ENCODE data around the gene ASB14. TPM values are rescaled to one million over a fixed set of nuclear protein-coding genes. Genes with fewer than 3 reads are reported as not detected.

Gene ASB14
- total and polyA plus RNA-seq, 2 donors = 0.21 TPM; not detected in 1

DNA sequence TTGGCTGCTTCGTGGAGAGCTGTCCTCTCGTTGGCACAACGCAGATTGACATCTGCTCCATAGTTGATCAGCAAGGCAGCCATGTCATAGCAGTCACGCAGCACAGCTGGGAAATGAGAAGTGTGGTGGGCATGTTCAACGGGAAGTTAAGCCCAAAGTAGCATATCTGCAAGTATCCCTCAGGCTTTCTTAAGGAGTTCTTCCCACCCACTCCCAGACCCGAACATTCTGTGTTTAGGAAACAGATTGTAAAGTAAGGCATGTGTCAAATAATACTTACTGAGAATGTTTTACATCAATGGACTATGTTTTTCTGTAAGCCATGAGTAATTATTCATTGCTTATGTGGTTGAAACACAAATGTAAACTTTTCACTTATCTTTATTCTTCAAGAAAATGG, 9.2 kb downstream of the ASB14 start:
- 39% methylated on average over 6 of the region's 6 CpGs for WGBS
- Histone ChIP-seq H3K36me3 (ENCODE audit: insufficient read depth) (no peaks in the 10 kb centered on the region), H3K27ac (ENCODE audit: low read depth) (no peak overlapping the region), H3K4me1 (ENCODE audit: insufficient read depth) (no peaks in the 10 kb centered on the region), H3K4me3 (ENCODE audit: low read depth, low read length) (no peak overlapping the region)
- DNase-seq (ENCODE audit: extremely low spot score) = no peak

DNA sequence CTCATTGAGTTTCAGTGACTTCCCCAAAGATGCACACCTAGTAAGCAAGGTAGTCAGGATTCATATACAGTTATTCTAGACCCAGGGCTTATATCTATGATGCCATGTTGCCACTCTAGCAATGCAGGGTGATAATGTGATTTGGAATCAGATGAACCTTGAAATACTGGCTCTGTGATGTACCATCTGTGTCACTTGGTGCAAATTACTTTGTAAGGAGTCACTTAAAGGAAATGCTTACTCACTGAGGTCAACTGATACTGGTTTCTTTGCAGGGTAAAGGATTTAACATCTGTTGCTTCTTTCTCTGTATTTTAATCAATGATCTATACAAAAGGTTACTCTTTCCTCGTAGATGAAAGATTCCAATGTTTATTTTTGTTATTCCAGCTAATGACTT, 10.8 kb downstream of the ASB14 start:
- no peak overlapping the region for H3K4me3 ChIP-seq (ENCODE audit: low read depth, low read length)
- H3K4me1 ChIP-seq (ENCODE audit: insufficient read depth) = no peaks in the 10 kb centered on the region
- no peak overlapping the region for H3K27ac ChIP-seq (ENCODE audit: low read depth)
- DNase-seq (ENCODE audit: extremely low spot score) = no peak
- 44% methylated on average over 1 of the region's 1 CpG for WGBS
- no peaks in the 10 kb centered on the region for H3K36me3 ChIP-seq (ENCODE audit: insufficient read depth)

DNA sequence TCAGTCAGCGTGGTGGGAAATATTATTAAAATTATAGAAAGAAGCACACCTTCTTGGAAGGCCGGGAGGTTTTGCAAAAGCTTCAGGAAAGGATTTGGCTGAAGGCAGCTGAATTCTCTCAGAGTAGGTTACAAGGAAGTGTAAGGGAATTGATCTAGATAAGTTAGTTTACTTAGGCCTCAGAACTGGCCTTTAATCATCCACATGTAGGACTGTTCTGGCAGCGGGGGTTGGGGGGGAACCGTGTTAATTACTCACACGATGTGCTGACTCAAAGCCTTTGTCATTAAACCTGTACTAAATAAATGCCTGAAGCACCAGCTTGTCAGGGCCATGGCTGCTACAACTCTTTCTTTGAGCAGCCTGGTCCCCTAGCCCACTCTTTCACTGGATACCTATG, 12.8 kb downstream of the ASB14 start:
- Histone ChIP-seq H3K27ac (ENCODE audit: low read depth) (no peak overlapping the region), H3K36me3 (ENCODE audit: insufficient read depth) (no peaks in the 10 kb centered on the region), H3K4me3 (ENCODE audit: low read depth, low read length) (no peak overlapping the region), H3K4me1 (ENCODE audit: insufficient read depth) (no peaks in the 10 kb centered on the region)
- no peak for DNase-seq (ENCODE audit: extremely low spot score)
- WGBS = 90% methylated on average over 5 of the region's 5 CpGs

DNA sequence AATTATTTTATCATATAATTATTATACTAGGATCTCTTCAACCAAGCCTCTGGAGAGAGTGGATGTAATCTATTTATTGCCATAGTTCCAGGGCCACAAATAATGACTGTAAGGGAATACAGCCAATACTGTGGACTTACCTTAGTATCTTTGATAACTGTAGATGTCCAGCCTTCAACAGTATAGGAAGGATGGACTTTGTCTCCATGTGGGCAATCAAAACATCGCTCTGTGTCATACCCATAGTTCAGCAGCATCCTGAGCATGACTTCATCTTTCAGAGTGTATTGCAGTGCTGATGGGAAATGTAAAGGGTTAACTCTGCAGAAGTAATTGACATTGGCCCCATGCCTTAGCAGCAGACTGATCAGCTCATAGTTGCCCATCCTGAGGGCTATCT, 14.2 kb downstream of the ASB14 start:
- H3K4me1 ChIP-seq (ENCODE audit: insufficient read depth) = no peaks in the 10 kb centered on the region
- H3K36me3 ChIP-seq (ENCODE audit: insufficient read depth) = no peaks in the 10 kb centered on the region
- no peak for DNase-seq (ENCODE audit: extremely low spot score)
- no peak overlapping the region for H3K4me3 ChIP-seq (ENCODE audit: low read depth, low read length)
- 98% methylated on average over 1 of the region's 1 CpG for WGBS
- H3K27ac ChIP-seq (ENCODE audit: low read depth) = no peak overlapping the region

DNA sequence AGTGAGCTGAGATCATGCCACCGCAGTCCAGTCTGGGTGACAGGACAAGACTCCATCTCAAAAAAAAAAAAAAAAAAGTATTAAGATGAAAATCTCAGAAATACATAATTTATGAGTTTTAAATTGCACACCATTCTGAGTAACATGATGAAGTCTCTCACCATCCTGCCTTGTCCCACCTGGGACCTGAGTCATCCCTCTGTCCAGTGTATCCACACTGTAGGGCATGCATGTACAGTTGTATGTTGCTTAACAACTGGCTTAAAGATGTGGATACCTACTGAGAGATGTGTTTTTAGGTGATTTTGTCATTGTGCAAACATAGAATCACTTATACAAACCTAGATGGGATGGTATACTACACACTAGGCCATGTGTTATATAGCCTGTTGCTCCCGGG, 17.1 kb downstream of the ASB14 start:
- no peaks in the 10 kb centered on the region for H3K36me3 ChIP-seq (ENCODE audit: insufficient read depth)

DNA sequence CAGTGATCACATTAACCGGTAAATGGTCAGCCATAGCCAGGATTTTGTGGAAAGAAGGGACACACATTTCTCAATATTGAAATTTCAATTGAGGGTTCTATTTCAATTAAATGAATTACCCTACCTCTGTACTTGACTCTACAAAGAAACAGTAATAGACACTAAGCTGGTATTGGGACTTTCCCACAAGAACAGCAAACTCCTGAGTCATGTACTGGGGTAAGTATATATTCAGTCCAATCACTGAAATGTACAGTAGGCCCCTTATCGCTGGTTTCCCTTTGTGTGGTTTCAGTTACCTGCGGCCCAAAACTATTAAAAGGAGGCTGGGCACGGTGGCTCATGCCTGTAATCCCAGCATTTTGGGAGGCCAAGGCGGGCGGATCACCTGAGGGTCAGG, 17.6 kb downstream of the ASB14 start:
- H3K4me3 ChIP-seq (ENCODE audit: low read depth, low read length) = no peak overlapping the region
- no peaks in the 10 kb centered on the region for H3K4me1 ChIP-seq (ENCODE audit: insufficient read depth)
- H3K36me3 ChIP-seq (ENCODE audit: insufficient read depth) = no peaks in the 10 kb centered on the region
- 98% methylated on average over 6 of the region's 6 CpGs for WGBS
- H3K27ac ChIP-seq (ENCODE audit: low read depth) = no peak overlapping the region
- no peak for DNase-seq (ENCODE audit: extremely low spot score)

More for the DNA sequence above, 17.1 kb downstream of the ASB14 start:
- H3K4me1 ChIP-seq (ENCODE audit: insufficient read depth) = no peaks in the 10 kb centered on the region
- DNase-seq (ENCODE audit: extremely low spot score) = no peak
- no peak overlapping the region for H3K27ac ChIP-seq (ENCODE audit: low read depth)
- 96% methylated on average over 2 of the region's 2 CpGs for WGBS
- H3K4me3 ChIP-seq (ENCODE audit: low read depth, low read length) = no peak overlapping the region

DNA sequence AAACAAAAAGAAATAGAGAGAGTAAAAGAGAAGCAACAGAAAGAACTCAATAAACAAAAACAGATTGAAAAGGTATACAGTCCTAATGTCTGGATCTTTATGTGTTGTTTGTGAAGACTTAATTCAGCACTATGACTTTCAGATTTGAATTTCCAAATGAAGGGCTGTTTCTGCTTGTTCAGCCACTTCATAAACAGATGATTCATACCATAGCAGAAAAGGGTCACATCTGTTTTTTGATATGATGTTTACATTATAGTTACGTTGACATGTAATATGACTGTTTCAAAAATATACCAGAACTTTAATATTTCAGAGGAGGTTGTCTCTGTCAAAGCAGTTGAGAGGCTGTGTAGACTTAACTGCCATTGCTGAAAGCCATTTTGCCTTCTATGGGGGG, 24.1 kb downstream of the ASB14 start:
- WGBS = 72% methylated on average over 1 of the region's 1 CpG
- no peak for DNase-seq (ENCODE audit: extremely low spot score)
- peaks cover 7% of the 10 kb centered on the region for H3K36me3 ChIP-seq (ENCODE audit: insufficient read depth)

DNA sequence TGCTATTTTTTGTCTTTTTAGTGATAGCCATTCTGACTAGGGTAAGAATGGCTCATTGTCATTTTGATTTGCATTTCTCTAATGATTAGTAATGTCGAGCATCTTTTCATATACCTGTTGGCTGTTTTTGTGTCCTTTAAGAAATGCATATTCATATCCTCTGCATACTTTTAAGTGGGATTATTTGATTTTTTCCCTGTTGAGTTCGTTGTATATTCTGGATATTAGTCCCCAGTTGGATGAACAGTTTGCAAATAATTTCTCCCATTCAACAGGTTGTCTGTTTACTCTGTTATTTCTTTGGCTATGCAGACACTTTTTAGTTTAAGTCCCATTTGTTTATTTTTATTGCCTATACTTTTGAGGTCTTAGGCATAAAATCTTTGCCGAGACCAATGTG, 30.6 kb downstream of the ASB14 start:
- Histone ChIP-seq H3K27ac (ENCODE audit: low read depth) (no peak overlapping the region), H3K4me3 (ENCODE audit: low read depth, low read length) (no peak overlapping the region), H3K4me1 (ENCODE audit: insufficient read depth) (no peaks in the 10 kb centered on the region), H3K36me3 (ENCODE audit: insufficient read depth) (peaks cover 6% of the 10 kb centered on the region)
- no peak for DNase-seq (ENCODE audit: extremely low spot score)
- WGBS = 94% methylated on average over 3 of the region's 3 CpGs

More for the DNA sequence above, 24.1 kb downstream of the ASB14 start:
- Histone ChIP-seq H3K27ac (ENCODE audit: low read depth) (no peak overlapping the region), H3K4me1 (ENCODE audit: insufficient read depth) (no peaks in the 10 kb centered on the region), H3K4me3 (ENCODE audit: low read depth, low read length) (no peak overlapping the region)

DNA sequence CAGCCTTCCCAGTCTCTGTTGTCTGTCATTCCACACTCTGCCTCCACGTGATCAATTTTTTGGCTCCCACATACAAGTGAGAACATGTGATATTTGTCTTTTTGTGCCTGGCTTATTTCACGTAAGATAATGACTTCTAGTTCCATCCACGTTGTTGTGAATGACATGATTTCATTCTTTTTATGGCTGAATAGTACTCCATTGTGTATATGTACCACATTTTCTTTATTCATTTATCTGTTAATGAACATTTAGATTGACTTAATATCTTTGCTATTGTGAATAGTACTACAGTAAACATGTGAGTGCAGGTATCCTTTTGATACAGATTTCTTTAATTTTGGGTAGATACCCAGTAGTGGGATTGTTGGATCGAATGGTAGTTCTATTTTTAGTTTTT, 31.4 kb downstream of the ASB14 start:
- DNase-seq (ENCODE audit: extremely low spot score) = no peak
- Histone ChIP-seq H3K4me3 (ENCODE audit: low read depth, low read length) (no peak overlapping the region), H3K36me3 (ENCODE audit: insufficient read depth) (peaks cover 6% of the 10 kb centered on the region), H3K27ac (ENCODE audit: low read depth) (no peak overlapping the region), H3K4me1 (ENCODE audit: insufficient read depth) (no peaks in the 10 kb centered on the region)
- WGBS = 90% methylated on average over 4 of the region's 4 CpGs

DNA sequence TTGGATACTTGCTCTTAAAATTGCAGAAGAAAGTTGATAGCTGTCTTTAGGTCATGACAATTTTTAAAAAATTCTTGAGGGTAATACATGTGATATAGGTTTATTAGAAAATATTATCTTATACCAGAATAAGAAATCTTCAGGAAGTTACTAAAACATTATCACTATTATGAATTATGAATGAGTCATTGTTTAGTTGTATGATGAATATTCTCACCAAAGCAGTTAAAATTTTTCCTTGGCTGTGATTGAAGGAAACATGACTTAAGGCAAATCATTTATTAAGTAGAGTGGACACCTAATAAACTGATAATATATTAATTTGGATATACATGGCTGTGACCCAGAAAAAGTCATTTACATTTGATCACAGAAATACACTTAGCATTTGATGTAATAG, 34.8 kb downstream of the ASB14 start:
- no peaks in the 10 kb centered on the region for H3K4me1 ChIP-seq (ENCODE audit: insufficient read depth)
- H3K4me3 ChIP-seq (ENCODE audit: low read depth, low read length) = no peak overlapping the region
- DNase-seq (ENCODE audit: extremely low spot score) = no peak
- H3K27ac ChIP-seq (ENCODE audit: low read depth) = no peak overlapping the region
- H3K36me3 ChIP-seq (ENCODE audit: insufficient read depth) = peaks cover 6% of the 10 kb centered on the region

DNA sequence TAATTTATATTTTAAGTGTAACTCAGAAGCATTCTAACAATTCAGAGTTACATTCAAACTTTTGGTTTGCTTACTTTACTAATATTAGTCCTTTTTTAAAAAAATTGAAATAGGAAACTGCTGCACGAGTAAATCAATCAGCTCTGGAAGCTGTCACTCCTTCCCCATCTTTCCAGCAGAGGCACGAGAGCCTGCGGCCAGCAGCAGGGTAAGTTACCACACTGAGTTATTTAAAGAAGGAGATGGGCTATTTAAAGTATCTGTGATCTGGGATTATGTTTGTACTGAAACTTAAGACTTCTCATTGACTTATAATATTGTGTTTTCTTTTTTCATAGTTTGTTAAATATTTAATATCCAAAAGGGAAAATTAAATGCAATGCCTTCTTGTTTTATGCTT, 35.6 kb downstream of the ASB14 start:
- H3K27ac ChIP-seq (ENCODE audit: low read depth) = no peak overlapping the region
- H3K4me1 ChIP-seq (ENCODE audit: insufficient read depth) = no peaks in the 10 kb centered on the region
- no peak for DNase-seq (ENCODE audit: extremely low spot score)
- H3K4me3 ChIP-seq (ENCODE audit: low read depth, low read length) = no peak overlapping the region
- WGBS = 82% methylated on average over 3 of the region's 3 CpGs
- H3K36me3 ChIP-seq (ENCODE audit: insufficient read depth) = peaks cover 6% of the 10 kb centered on the region

DNA sequence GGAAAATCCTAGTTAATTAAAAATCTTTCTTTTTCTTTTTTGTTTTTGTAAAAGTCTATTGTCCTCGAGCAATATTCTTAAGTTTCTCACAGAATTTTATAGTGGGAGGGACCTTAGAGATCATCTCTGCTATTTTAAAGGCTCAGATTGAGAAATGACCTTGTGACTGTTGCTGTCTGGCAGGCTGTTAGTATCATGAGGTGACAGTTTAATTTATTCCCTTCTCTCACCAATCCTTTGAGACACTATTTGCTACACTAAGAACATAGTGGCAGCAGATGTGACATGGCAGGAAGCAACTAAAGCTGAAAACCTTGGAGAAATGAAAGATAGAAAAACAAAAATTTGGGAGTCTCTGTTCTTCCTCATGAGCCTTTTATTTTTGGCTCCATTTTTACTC, 40.1 kb downstream of the ASB14 start:
- no peaks in the 10 kb centered on the region for H3K4me1 ChIP-seq (ENCODE audit: insufficient read depth)
- WGBS = 65% methylated on average over 1 of the region's 1 CpG
- DNase-seq (ENCODE audit: extremely low spot score) = no peak
- H3K36me3 ChIP-seq (ENCODE audit: insufficient read depth) = peaks cover 3% of the 10 kb centered on the region
- H3K4me3 ChIP-seq (ENCODE audit: low read depth, low read length) = no peak overlapping the region
- no peak overlapping the region for H3K27ac ChIP-seq (ENCODE audit: low read depth)

DNA sequence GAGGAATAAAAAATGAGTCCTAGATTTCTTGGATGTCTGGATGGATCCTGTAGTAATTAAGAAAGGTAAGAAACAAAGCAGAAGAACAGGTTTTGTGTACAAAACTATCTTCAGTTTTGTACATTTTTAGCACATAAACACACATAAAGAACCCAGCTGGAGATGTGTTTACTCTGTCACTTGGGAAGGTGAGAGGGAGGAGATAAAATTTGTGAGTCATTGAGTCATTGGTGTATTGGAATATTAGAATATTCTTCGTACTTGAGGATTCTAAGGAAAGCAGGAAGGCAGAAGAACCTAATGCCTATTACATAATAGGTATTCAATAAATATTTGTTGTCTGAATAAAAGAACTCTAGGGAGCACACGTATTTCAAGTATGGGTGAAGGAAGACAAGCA, 47.5 kb downstream of the ASB14 start:
- Histone ChIP-seq H3K4me1 (ENCODE audit: insufficient read depth) (no peaks in the 10 kb centered on the region), H3K27ac (ENCODE audit: low read depth) (no peak overlapping the region), H3K36me3 (ENCODE audit: insufficient read depth) (no peaks in the 10 kb centered on the region), H3K4me3 (ENCODE audit: low read depth, low read length) (no peak overlapping the region)
- 79% methylated on average over 2 of the region's 2 CpGs for WGBS
- DNase-seq (ENCODE audit: extremely low spot score) = no peak

DNA sequence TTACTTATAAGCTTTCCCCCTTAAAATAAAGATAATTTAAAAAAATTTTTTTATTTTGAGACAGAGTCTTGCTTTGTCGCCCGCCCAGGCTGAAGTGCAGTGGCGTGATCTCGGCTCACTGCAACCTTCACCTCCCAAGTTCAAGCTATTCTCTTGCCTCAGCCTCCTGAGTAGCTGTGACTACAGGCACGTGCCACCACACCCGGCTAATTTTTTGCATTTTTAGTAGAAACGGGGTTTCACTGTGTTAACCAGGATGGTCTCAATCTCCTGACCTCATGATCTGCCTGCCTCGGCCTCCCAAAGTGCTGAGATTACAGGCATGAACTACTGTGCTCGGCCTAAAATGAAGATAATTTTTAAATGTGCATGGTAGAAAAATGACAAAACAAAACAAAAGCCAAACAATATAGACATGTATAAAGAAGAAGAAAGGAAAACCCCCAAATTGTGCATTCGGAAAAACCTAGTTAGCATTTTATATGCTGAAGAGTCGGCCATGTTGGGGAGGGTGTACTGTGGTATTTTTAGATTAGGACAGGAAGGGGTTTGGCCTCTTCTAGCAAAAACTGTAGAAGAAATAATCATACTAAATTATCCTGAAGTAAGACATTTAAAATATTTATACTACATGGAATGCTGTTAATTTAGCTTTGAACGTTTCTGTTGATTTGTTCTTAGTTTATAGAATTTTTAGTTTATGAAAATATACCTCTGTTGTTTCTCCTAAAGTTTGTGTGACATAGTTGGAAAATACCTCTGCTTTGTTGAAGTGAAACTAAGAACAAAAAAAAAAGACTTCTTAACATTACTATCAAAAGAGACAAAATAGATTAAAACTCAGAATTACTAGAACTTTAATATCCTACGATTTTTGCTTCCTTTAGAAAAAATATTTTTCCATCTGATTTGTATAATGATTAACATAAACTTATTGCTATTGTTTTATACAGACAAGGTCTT, 57.6 kb downstream of the ASB14 start:
- DNase-seq (ENCODE audit: extremely low spot score) = no peak
- H3K36me3 ChIP-seq (ENCODE audit: insufficient read depth) = no peaks in the 10 kb centered on the region
- no peaks in the 10 kb centered on the region for H3K4me1 ChIP-seq (ENCODE audit: insufficient read depth)
- H3K27ac ChIP-seq (ENCODE audit: low read depth) = no peak overlapping the region
- H3K4me3 ChIP-seq (ENCODE audit: low read depth, low read length) = no peak overlapping the region
- WGBS = 88% methylated on average over 13 of the region's 13 CpGs

Data from urinary bladder (tissue), 4 donors.